ENCODE measurements around the gene PRC1.

PRC1 gene

GRCh38 chr15:90994059-90994416 lies 297 bp downstream of the PRC1 start:
- no peaks in the 10 kb centered on the region for H3K9me3 ChIP-seq (ENCODE audit: insufficient read depth, low read length)
- H3K27ac ChIP-seq (ENCODE audit: low read length) = peak overlapping the region; percentile 64
- peaks cover 27% of the 10 kb centered on the region for H3K4me1 ChIP-seq (ENCODE audit: low read length)
- TF ChIP-seq CTCF (IDR thresholded peaks at IDR 0.05; ENCODE audit: low read depth, low read length) (no peak), EZH2phosphoT487 (IDR thresholded peaks at IDR 0.05; ENCODE audit: low read depth) (no peak)
- peak overlapping the region; percentile 94 for H3K9ac ChIP-seq (ENCODE audit: low read length)
- no peaks in the 10 kb centered on the region for H3K27me3 ChIP-seq (ENCODE audit: low read depth, low read length)
- peak overlapping the region; percentile 96 for H3K4me2 ChIP-seq (ENCODE audit: low read length)
- H4K20me1 ChIP-seq (ENCODE audit: insufficient read depth, low read length) = peaks cover 25% of the 10 kb centered on the region
- peaks cover 22% of the 10 kb centered on the region for H3K36me3 ChIP-seq (replicated peaks; ENCODE audit: low read depth, low read length)
- peak overlapping the region; percentile 33; the same call in 1 of the 2 replicates for H2AFZ ChIP-seq (ENCODE audit: low read depth, low read length)
- peak overlapping the region; percentile 96 for H3K4me3 ChIP-seq (ENCODE audit: low read length)
- H3K79me2 ChIP-seq (ENCODE audit: low read length) = peaks cover 68% of the 10 kb centered on the region

DNA sequence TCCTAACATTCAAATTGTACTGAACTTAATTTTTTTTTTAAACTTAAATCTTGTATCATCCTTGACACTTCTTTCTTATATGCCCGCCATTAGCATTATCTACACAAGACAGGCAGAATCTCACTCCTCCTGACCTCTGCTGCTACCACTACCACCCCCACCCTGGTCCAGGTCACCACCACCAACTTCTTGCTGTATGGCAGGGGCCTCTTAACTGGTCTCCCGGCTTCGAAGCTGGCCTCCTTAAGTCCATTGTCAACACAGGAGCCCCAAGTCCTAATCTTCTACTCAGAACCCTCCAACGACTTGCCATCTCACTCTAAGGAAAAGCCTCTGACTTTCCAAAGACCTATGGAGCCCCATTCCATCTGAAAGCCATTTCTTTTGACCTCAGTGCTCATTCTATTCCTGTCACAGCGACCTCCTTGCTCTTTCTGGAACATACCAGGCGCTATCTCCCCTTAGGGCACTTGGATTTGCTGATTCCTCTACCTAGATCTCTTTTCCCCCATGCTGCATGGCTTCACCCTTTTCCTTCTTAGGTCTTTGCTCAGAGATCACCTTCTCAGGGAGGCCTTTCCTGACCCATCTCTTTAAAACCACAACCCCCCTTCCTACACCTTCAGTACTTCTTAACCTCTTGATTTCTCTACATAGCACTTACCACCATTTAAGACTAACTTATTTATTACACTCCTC lies 2.6 kb downstream of the PRC1 start:
- 0 out of 2 replicates have a peak overlapping the region, but pooled peaks have one; percentile 3 for H3K4me2 ChIP-seq (ENCODE audit: low read length)
- H3K9me3 ChIP-seq (ENCODE audit: insufficient read depth, low read length) = no peaks in the 10 kb centered on the region
- H3K36me3 ChIP-seq (replicated peaks; ENCODE audit: low read depth, low read length) = peaks cover 5% of the 10 kb centered on the region
- no peaks in the 10 kb centered on the region for H3K27me3 ChIP-seq (ENCODE audit: low read depth, low read length)
- H3K79me2 ChIP-seq (ENCODE audit: low read length) = peaks cover 91% of the 10 kb centered on the region
- no peak overlapping the region for H2AFZ ChIP-seq (ENCODE audit: low read depth, low read length)
- no peak overlapping the region for H3K27ac ChIP-seq (ENCODE audit: low read length)
- no peak for TF ChIP-seq CTCF (IDR thresholded peaks at IDR 0.05; ENCODE audit: low read depth, low read length)
- TF ChIP-seq EZH2phosphoT487 (IDR thresholded peaks at IDR 0.05; ENCODE audit: low read depth) = no peak
- no peak overlapping the region for H3K9ac ChIP-seq (ENCODE audit: low read length)
- H3K4me3 ChIP-seq (ENCODE audit: low read length) = no peak overlapping the region
- peaks cover 50% of the 10 kb centered on the region for H3K4me1 ChIP-seq (ENCODE audit: low read length)
- peaks cover 47% of the 10 kb centered on the region for H4K20me1 ChIP-seq (ENCODE audit: insufficient read depth, low read length)

DNA sequence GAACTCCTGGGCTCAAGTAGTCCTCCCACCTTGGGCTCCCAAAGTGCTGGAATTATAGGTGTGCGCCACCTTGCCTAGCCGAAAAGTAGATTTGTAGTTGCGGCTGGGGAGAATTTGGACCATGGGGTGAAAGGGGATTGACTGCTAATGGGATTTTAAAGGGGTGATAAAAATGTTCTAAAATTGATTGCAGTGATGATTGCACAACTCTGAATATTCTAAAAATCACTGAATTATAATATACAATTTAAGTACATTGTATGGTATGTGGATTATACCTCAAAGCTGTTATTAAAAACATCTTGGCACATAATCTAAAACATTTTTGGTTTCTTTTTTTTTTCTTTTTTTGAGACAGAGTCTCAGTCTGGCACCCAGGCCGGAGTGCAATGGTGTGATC lies 3.9 kb downstream of the PRC1 start:
- no peak overlapping the region for H3K9ac ChIP-seq (ENCODE audit: low read length)
- H2AFZ ChIP-seq (ENCODE audit: low read depth, low read length) = no peak overlapping the region
- no peak for TF ChIP-seq EZH2phosphoT487 (IDR thresholded peaks at IDR 0.05; ENCODE audit: low read depth)
- TF ChIP-seq CTCF (IDR thresholded peaks at IDR 0.05; ENCODE audit: low read depth, low read length) = no peak
- peaks cover 48% of the 10 kb centered on the region for H3K4me1 ChIP-seq (ENCODE audit: low read length)
- peaks cover 97% of the 10 kb centered on the region for H3K79me2 ChIP-seq (ENCODE audit: low read length)
- H3K27ac ChIP-seq (ENCODE audit: low read length) = no peak overlapping the region
- no peaks in the 10 kb centered on the region for H3K27me3 ChIP-seq (ENCODE audit: low read depth, low read length)
- H3K36me3 ChIP-seq (replicated peaks; ENCODE audit: low read depth, low read length) = peaks cover 11% of the 10 kb centered on the region
- no peaks in the 10 kb centered on the region for H3K9me3 ChIP-seq (ENCODE audit: insufficient read depth, low read length)
- H4K20me1 ChIP-seq (ENCODE audit: insufficient read depth, low read length) = peaks cover 56% of the 10 kb centered on the region
- no peak overlapping the region for H3K4me3 ChIP-seq (ENCODE audit: low read length)
- H3K4me2 ChIP-seq (ENCODE audit: low read length) = no peak overlapping the region

DNA sequence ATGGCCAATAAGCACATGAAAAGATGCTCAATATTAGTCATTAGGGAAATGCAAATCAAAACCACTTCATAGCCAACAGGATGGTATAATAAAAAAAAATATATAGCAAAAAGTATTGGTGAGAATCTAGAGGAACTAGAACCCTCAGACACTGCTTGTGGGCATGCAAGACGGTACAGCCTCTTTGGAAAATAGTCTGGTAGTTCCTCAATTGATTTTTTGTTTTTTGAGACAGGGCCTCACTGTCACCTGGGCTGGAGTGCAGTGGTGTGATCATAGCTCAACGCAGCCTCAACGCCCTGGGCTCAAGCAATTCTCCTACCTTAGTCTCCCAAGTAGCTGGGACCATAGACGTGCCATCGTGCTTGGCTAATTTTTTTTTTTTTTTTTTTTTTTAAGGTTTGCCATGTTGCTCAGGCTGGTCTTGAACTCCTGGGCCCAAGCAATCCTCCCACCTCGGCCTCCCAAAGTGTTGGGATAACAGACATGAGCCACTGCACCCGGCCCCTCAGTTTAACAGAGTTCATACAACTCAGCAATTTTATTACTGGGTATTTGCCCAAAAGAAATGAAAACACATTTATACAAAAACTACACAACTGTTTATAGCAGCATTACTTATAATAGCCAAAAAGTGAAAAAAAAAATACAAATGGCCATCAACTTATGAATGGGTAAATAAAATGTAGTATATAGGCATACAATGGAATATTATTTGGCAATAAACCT lies 5.1 kb downstream of the PRC1 start:
- Histone ChIP-seq H3K4me3 (ENCODE audit: low read length) (peak overlapping the region; percentile 45), H3K4me1 (ENCODE audit: low read length) (peaks cover 51% of the 10 kb centered on the region), H3K9ac (ENCODE audit: low read length) (0 out of 2 replicates have a peak overlapping the region, but pooled peaks have one; percentile 9), H3K9me3 (ENCODE audit: insufficient read depth, low read length) (no peaks in the 10 kb centered on the region), H3K4me2 (ENCODE audit: low read length) (peak overlapping the region; percentile 72), H3K27ac (ENCODE audit: low read length) (peak overlapping the region; percentile 48), H3K27me3 (ENCODE audit: low read depth, low read length) (no peaks in the 10 kb centered on the region), H3K79me2 (ENCODE audit: low read length) (peaks cover 99% of the 10 kb centered on the region), H4K20me1 (ENCODE audit: insufficient read depth, low read length) (peaks cover 66% of the 10 kb centered on the region), H3K36me3 (replicated peaks; ENCODE audit: low read depth, low read length) (peaks cover 16% of the 10 kb centered on the region), H2AFZ (ENCODE audit: low read depth, low read length) (no peak overlapping the region)
- no peak for TF ChIP-seq CTCF (IDR thresholded peaks at IDR 0.05; ENCODE audit: low read depth, low read length)
- TF ChIP-seq EZH2phosphoT487 (IDR thresholded peaks at IDR 0.05; ENCODE audit: low read depth) = no peak
